Smooth muscle cell (in vitro differentiated cells): ENCODE data around the gene CRACR2A. TPM values are rescaled to one million over a fixed set of nuclear protein-coding genes. Genes with fewer than 3 reads are reported as not detected.

Experiments
- DNase-seq: peaks from one replicate; lab custom pipeline; 2025; ENCODE audit not compliant: unreplicated experiment; lab: John Stamatoyannopoulos, UW
- H2AFZ ChIP-seq: fragments of 200-600 bp; sonication (generic); 2 replicates; pipeline ENCODE4 v1.6.0; 2016; ENCODE audit warnings: antibody characterized with exemption, low read depth, mild to moderate bottlenecking
- H3F3A ChIP-seq: fragments of 200-600 bp; sonication (generic); 2 replicates; pipeline ENCODE4 v1.6.0; 2017; ENCODE audit warnings: antibody characterized with exemption, low read depth
- H3K27ac ChIP-seq: fragments of 200-600 bp; sonication (generic); 2 replicates; pipeline ENCODE4 v1.5.1; 2016; ENCODE audit warnings: low read depth, mild to moderate bottlenecking
- H3K27me3 ChIP-seq: fragments of 200-600 bp; sonication (generic); 2 replicates; pipeline ENCODE4 v1.6.1; 2016; ENCODE audit warnings: low read depth, mild to moderate bottlenecking
- H3K36me3 ChIP-seq: fragments of 200-600 bp; sonication (generic); 2 replicates; pipeline ENCODE4 v1.5.1; 2016; ENCODE audit warnings: low read depth
- H3K4me1 ChIP-seq: fragments of 200-600 bp; sonication (generic); 2 replicates; pipeline ENCODE4 v1.5.1; 2016; ENCODE audit warnings: low read depth
- H3K4me2 ChIP-seq: fragments of 200-600 bp; sonication (generic); 2 replicates; pipeline ENCODE4 v1.6.0; 2016; ENCODE audit warnings: mild to moderate bottlenecking
- H3K4me3 ChIP-seq: fragments of 200-600 bp; sonication (generic); 2 replicates; pipeline ENCODE4 v1.5.1; 2016; ENCODE audit warnings: mild to moderate bottlenecking
- H3K79me2 ChIP-seq: fragments of 200-600 bp; sonication (generic); 2 replicates; pipeline ENCODE4 v1.6.0; 2016; ENCODE audit warnings: low read depth, mild to moderate bottlenecking
- H3K9ac ChIP-seq: fragments of 200-600 bp; sonication (generic); 2 replicates; pipeline ENCODE4 v1.6.0; 2016; ENCODE audit warnings: low read depth
- H3K9me3 ChIP-seq: fragments of 200-600 bp; sonication (generic); replicated peaks from 2 replicates; pipeline ENCODE4 v1.5.1; 2016; ENCODE audit warnings: low read depth
- H4K20me1 ChIP-seq: fragments of 200-600 bp; sonication (generic); 2 replicates; pipeline ENCODE4 v1.6.0; 2016; ENCODE audit warnings: low read depth
- WGBS: methylation state at CpG from one replicate; pipeline ENCODE4 v1.1.7; 2016; ENCODE audit warnings: low lambda C conversion rate; 5-methylcytosine and 5-hydroxymethylcytosine counted together
- polyA plus RNA-seq: library from polyadenylated mRNA; unstranded; fragments of >200 nt; fragmentation: Nextera tagmentation; extraction: Ambion mirVana; gene quantifications from 2 replicates; pipeline ENCODE4 v1.2.1, GENCODE V29; 2016
- total RNA-seq: library from RNA; depleted of rRNA; stranded (reverse); fragments of >200 nt; gene quantifications from 2 replicates; pipeline ENCODE4 v1.2.3, GENCODE V29; 2014
- TF ChIP-seq, protein P1 (sequence below): fragments of 200-600 bp; sonication (generic); IDR thresholded peaks from 2 replicates; pipeline ENCODE4 v1.5.1; 2017; ENCODE audit warnings: borderline replicate concordance, mild to moderate bottlenecking, antibody characterized with exemption; ENCODE audit not compliant: insufficient read depth, poor library complexity, severe bottlenecking

Gene CRACR2A
- total and polyA plus RNA-seq, 2 experiments from 2014 or later, result 0.99 to 1.3 TPM

DNA sequence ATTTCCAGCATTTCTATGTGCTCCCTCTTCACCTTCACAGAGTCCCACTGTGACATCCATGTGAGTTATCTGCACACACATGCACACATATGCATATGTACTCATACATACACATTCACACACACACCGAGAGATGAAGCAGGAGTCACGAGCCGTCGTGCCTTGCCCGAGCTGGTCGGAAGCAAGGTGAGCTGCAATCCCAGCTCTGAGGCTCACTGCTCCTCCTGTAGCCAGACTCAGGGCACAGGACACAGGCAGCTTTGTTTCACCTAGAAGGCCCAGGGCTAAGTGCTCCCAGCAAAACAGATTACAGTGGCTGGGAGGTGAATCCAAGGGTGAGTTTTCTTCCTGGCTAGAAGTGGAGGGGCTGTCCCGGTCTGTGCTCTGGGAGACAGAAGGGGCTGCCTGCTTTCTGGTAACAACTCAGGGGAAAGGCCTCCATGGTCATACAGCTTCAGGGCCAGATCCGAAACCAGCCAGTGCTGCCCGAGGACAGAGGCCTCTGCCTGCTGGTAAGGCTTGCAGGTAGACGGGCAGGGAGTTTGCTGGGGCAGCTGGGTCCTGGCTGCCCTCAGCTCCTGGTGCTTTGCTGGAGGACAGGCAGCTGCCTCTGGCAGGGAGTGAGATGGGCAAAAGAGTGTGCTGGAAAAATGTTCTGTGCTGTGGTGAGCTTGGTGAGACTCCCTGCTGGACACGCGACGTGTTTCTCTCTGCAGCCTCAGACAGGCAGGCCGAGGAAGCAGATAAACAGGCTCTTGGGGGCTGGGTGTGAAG lies 123.7 kb downstream of the CRACR2A start:
- no peaks in the 10 kb centered on the region for H3K4me1 ChIP-seq
- no peaks in the 10 kb centered on the region for H3K79me2 ChIP-seq
- H3K9ac ChIP-seq, result no peak overlapping the region
- TF ChIP-seq, protein P1, sequence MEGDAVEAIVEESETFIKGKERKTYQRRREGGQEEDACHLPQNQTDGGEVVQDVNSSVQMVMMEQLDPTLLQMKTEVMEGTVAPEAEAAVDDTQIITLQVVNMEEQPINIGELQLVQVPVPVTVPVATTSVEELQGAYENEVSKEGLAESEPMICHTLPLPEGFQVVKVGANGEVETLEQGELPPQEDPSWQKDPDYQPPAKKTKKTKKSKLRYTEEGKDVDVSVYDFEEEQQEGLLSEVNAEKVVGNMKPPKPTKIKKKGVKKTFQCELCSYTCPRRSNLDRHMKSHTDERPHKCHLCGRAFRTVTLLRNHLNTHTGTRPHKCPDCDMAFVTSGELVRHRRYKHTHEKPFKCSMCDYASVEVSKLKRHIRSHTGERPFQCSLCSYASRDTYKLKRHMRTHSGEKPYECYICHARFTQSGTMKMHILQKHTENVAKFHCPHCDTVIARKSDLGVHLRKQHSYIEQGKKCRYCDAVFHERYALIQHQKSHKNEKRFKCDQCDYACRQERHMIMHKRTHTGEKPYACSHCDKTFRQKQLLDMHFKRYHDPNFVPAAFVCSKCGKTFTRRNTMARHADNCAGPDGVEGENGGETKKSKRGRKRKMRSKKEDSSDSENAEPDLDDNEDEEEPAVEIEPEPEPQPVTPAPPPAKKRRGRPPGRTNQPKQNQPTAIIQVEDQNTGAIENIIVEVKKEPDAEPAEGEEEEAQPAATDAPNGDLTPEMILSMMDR, result no peak
- 72% methylated on average over 14 of the region's 14 CpGs for WGBS
- no peak overlapping the region for H2AFZ ChIP-seq
- H3K4me3 ChIP-seq, result no peak overlapping the region
- H3K27me3 ChIP-seq, result no peaks in the 10 kb centered on the region
- no peak overlapping the region for H3K4me2 ChIP-seq
- no peaks in the 10 kb centered on the region for H3F3A ChIP-seq
- H3K9me3 ChIP-seq, result no peaks in the 10 kb centered on the region
- no peaks in the 10 kb centered on the region for H4K20me1 ChIP-seq
- DNase-seq, result no peak
- no peaks in the 10 kb centered on the region for H3K36me3 ChIP-seq
- no peak overlapping the region for H3K27ac ChIP-seq

DNA sequence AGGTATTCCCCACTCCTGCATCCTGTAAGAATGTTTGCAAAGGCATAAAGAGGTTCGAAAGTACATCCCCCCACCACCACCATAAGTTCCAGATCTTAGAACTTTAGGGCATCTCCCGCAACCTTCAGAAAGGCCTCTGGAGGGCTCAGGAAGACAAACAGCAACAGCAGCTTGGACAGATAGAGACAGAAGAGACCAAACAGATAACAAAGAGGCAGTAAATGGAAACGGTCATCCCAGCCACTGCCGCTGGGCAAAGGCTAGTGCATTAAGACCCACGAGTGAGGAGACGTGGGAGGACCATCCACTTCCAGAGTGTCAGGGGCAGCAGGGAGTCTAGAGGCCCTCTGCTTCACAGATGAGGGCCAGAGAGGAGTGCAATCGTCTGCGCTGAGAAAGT lies 124.3 kb downstream of the CRACR2A start:
- Histone ChIP-seq H3K27me3 (no peaks in the 10 kb centered on the region), H3K9ac (no peak overlapping the region), H3K4me2 (no peak overlapping the region), H3K36me3 (no peaks in the 10 kb centered on the region), H4K20me1 (no peaks in the 10 kb centered on the region), H3F3A (no peaks in the 10 kb centered on the region), H3K4me3 (no peak overlapping the region), H2AFZ (no peak overlapping the region), H3K27ac (no peak overlapping the region), H3K9me3 (no peaks in the 10 kb centered on the region), H3K79me2 (no peaks in the 10 kb centered on the region), H3K4me1 (no peaks in the 10 kb centered on the region)
- no peak for DNase-seq
- 71% methylated on average over 8 of the region's 8 CpGs for WGBS
- TF ChIP-seq, protein P1, result no peak

GRCh38 chr12:3627336-3627735 lies 125.6 kb downstream of the CRACR2A start:
- TF ChIP-seq, protein P1, result no peak
- DNase-seq, result no peak
- Histone ChIP-seq H3K79me2 (no peaks in the 10 kb centered on the region), H3F3A (no peaks in the 10 kb centered on the region), H4K20me1 (no peaks in the 10 kb centered on the region), H3K27ac (no peak overlapping the region), H3K4me1 (no peaks in the 10 kb centered on the region), H3K9ac (no peak overlapping the region), H3K27me3 (no peaks in the 10 kb centered on the region), H3K4me3 (no peak overlapping the region), H3K36me3 (no peaks in the 10 kb centered on the region), H3K9me3 (no peaks in the 10 kb centered on the region), H3K4me2 (no peak overlapping the region), H2AFZ (no peak overlapping the region)
- 92% methylated on average over 16 of the region's 16 CpGs for WGBS

GRCh38 chr12:3624273-3624672 lies 128.6 kb downstream of the CRACR2A start:
- Histone ChIP-seq H3K27ac (no peak overlapping the region), H3K9ac (no peak overlapping the region), H3K4me2 (no peak overlapping the region), H3K4me3 (no peak overlapping the region), H3K27me3 (no peaks in the 10 kb centered on the region), H3K79me2 (no peaks in the 10 kb centered on the region), H3F3A (no peaks in the 10 kb centered on the region), H4K20me1 (no peaks in the 10 kb centered on the region), H3K9me3 (no peaks in the 10 kb centered on the region), H3K36me3 (no peaks in the 10 kb centered on the region), H3K4me1 (no peaks in the 10 kb centered on the region), H2AFZ (no peak overlapping the region)
- TF ChIP-seq, protein P1, result no peak
- DNase-seq, result no peak
- 90% methylated on average over 4 of the region's 4 CpGs for WGBS
